MG63 (cell line): Measurements from ENCODE around the gene GNE. TPM values are rescaled to one million over a fixed set of nuclear protein-coding genes. Genes with fewer than 3 reads are reported as not detected.
"Not testable (repeated sequence)": the region's sequence is repeated elsewhere in the genome, so short reads cannot be mapped to it uniquely, and the experiment has no call there.

Experiments
- DNase-seq: peaks from one replicate; pipeline ENCODE4 v3.0.0-alpha.2; 2020
- H3K27me3 ChIP-seq: fragments of 250-450 bp; sonication (Bioruptor Pico); 2 replicates; pipeline ENCODE4 v1.5.1; 2020; ENCODE audit warnings: mild to moderate bottlenecking, moderate library complexity
- H3K36me3 ChIP-seq: fragments of 250-450 bp; sonication (Bioruptor Pico); 2 replicates; pipeline ENCODE4 v1.5.1; 2020; ENCODE audit warnings: mild to moderate bottlenecking, moderate library complexity
- H3K4me3 ChIP-seq: fragments of 250-450 bp; sonication (Bioruptor Pico); 2 replicates; pipeline ENCODE4 v1.5.1; 2020; ENCODE audit warnings: mild to moderate bottlenecking, moderate library complexity
- H3K9me3 ChIP-seq: fragments of 250-450 bp; sonication (Bioruptor Pico); 2 replicates; pipeline ENCODE4 v1.5.1; 2020; ENCODE audit warnings: mild to moderate bottlenecking, moderate library complexity
- total RNA-seq: library from RNA; depleted of rRNA; stranded (reverse); fragments of >200 nt; shearing (Covaris generic); gene quantifications from 2 replicates; pipeline ENCODE4 v1.2.3, GENCODE V29; 2014; ENCODE audit warnings: low replicate concordance; rRNA removed

GNE gene, protein sequence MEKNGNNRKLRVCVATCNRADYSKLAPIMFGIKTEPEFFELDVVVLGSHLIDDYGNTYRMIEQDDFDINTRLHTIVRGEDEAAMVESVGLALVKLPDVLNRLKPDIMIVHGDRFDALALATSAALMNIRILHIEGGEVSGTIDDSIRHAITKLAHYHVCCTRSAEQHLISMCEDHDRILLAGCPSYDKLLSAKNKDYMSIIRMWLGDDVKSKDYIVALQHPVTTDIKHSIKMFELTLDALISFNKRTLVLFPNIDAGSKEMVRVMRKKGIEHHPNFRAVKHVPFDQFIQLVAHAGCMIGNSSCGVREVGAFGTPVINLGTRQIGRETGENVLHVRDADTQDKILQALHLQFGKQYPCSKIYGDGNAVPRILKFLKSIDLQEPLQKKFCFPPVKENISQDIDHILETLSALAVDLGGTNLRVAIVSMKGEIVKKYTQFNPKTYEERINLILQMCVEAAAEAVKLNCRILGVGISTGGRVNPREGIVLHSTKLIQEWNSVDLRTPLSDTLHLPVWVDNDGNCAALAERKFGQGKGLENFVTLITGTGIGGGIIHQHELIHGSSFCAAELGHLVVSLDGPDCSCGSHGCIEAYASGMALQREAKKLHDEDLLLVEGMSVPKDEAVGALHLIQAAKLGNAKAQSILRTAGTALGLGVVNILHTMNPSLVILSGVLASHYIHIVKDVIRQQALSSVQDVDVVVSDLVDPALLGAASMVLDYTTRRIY
- total RNA-seq = 27.0 and 34.0 TPM in 2 replicates

DNA sequence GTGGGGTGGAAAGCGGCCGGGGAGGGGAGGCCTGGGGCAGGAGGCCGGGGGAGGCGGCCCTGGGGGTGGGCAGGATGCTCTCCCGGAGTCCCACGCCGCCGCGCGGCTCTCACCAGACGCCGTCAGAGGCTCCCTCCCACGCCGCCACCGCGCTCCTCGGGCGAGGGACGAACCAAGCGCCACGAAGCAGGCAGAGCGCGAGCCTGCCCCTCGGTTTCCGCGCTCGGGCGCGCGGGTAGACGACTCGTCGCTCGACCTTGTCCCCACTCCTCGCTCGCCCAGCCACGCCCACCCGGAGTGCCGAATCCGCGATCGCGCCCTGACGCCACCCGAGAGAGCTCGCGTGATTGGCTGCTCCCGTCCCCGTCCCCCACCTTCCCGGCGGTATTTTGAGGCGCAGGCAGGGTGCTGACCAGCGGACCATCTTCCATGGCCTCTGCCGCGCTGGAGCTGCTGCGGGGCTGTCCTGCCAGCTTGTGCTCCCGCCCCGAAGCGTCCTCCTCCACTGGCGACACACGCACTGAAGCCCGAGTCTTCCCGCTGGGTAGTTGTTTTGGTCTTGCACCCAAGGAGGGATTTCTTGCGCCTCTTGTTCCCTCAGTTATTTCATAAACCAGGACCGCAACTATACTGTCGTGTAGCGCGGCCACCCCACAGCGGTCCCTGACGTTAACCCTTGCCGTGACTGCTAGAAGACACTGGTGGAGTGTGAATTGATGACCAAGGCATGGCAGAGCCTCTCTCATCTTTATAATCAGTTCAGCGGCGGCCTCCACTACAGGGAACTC is at the start of gene GNE:
Gene GNE (minus strand): TSS at position 241 of the 788 bp plus-strand sequence. CDS start 9,093 bp downstream, outside the sequence.
- Histone ChIP-seq H3K4me3 (peak within 1 kb of the TSS; percentile 76), H3K9me3 (no peaks in the 10 kb centered on the region), H3K36me3 (peaks cover 30% of the 10 kb centered on the region), H3K27me3 (no peaks in the 10 kb centered on the region)
- DNase-seq = peak; percentile 100

DNA sequence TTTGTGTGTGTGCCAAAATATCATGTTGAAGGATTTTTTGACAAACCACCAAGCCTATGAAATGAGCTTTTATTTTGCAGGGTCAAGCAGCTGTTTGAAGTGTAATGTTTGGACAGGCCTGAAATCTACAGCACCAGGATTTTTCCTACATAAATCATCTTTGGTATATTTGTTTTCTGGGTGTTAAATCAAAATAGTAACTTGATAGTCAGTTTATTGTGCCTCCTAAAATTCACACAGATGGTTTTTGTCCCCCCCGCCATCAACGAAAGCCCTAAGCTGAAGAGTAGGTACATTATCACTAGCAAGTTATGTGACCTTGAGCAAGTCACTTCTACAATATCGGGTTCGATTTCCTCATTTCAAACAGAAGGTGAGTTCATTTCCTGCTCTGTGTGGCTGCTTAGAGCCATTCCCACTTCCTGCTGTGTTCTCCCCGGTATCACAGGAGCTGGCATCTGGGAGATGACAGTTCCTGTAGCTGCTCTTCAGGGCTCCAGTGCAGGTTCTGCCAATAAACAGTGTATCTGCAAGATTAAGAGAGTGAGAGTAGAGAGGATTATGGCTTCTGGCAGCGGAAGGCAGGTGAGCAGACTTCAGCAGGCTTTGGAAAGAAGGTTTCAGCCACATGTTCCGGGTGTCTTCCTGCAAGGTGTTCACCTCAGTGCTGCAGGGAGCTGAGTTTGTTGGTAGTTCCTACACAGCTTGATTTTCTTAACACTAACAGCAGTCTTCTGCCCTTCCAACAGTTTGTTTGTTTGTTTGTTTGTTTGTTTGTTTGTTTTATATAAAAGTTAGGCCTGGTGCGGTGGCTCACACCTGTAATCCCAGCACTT is 48.4 kb upstream of the GNE start:
- H3K9me3 ChIP-seq = no peaks in the 10 kb centered on the region
- DNase-seq = peak; percentile 37
- H3K4me3 ChIP-seq = no peak overlapping the region
- no peaks in the 10 kb centered on the region for H3K27me3 ChIP-seq
- no peaks in the 10 kb centered on the region for H3K36me3 ChIP-seq

DNA sequence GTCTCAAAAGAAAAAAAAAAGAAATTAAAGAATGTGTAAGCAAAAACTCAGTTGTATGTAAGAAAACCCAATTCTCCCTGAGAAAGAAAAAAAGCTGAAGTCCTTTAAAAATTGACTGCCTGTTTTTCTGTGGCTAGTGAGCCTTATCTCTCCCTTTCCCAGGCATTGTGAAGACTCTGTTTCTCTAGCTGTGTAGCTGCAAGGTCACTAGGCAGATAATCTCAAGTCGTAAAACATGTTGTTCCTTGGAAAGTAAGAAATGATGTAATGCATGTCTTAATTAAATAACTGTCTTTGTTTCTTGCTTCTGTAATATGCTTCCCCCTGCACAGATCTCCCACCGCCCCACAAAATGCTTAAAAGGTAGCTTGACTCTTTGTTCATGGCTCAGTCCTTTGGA is 46.1 kb upstream of the GNE start:
- H3K36me3 ChIP-seq, DNase-seq: not testable (repeated sequence)

DNA sequence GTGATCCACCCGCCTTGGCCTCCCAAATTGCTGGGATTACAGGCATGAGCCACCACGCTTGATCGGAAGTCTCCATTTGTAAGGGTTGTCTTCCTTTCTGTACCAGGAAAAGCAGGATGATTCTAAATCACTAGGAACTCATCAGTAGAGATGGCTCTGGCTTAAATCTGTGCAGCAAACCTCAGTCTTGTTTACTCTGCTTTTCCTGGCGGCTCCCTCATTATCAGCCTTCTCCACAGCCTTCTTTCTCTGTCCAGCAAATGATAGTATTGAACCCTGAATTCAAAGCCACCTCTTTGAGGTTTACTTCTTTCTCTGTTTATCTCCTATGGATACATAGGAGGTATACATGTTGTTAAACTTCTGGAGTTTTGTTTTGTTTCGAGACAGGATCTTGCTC is 43.0 kb upstream of the GNE start:
- no peaks in the 10 kb centered on the region for H3K27me3 ChIP-seq
- H3K4me3 ChIP-seq = no peak overlapping the region
- H3K36me3 ChIP-seq = no peaks in the 10 kb centered on the region
- no peaks in the 10 kb centered on the region for H3K9me3 ChIP-seq
- no peak for DNase-seq

More for the DNA sequence above, 46.1 kb upstream of the GNE start:
- H3K4me3 ChIP-seq, H3K27me3 ChIP-seq, H3K9me3 ChIP-seq: not testable (repeated sequence)

DNA sequence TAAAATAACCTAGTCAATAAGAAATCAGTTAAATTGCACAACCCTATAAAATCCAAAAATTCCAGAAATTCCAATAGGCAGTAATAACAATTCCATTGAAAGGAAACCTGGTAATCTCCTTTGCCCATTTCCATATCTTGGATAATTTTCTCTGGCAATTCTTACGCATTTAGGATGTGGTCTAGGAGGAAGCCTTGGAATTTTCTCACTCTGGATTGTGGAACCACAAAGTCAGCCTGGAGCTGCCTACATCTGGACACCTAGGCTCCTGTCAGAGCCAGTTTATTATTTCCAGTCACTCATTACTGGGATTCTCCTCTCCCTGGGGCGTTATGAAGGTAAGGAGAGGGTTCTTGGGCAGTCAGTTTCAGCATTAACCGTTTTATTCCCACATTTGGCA is 40.3 kb upstream of the GNE start:
- no peak for DNase-seq
- Histone ChIP-seq H3K4me3 (no peak overlapping the region), H3K9me3 (no peaks in the 10 kb centered on the region), H3K36me3 (no peaks in the 10 kb centered on the region), H3K27me3 (no peaks in the 10 kb centered on the region)

GRCh38 chr9:36297798-36298197 is 39.5 kb upstream of the GNE start:
- Histone ChIP-seq H3K27me3 (no peaks in the 10 kb centered on the region), H3K36me3 (no peaks in the 10 kb centered on the region), H3K9me3 (no peaks in the 10 kb centered on the region), H3K4me3 (no peak overlapping the region)
- DNase-seq = no peak

DNA sequence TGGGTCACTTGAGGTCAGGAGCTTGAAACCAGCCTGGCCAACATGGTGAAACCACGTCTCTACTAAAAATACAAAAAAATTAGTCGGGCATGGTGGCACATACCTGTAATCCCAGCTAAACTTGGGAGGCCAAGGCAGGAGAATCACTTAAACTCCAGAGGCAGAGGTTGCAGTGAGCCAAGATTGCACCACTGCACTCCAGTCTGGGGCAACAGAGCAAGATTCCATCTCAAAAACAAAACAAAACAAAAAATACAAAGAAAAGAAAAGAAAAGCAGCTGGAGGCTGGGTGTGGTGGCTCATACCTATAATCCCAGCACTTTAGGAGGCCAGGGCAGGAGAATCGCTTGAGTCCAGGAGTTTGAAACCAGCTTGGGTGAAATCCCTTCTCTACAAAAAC is 36.7 kb upstream of the GNE start:
- not testable (repeated sequence) for H3K36me3 ChIP-seq, DNase-seq, H3K9me3 ChIP-seq, H3K27me3 ChIP-seq, H3K4me3 ChIP-seq

DNA sequence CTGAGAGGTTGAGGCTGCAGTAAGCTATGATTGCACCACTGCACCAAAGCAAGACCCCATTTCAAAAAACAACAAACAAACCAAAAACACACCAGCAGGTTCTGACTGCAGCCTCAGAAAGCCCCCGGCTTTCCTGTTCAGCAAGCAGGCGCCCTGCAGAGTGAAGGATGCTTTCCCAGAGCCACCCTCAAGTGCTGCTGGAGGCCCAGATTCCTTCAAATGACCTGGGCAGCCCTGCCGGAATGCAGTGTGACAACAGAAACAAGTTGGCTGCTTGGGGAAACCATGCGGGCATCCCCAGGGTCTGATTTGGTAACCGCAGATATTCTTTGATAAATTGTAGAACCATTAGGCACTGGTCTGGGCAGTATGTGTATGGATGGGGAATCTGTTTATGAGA is 35.7 kb upstream of the GNE start:
- Histone ChIP-seq H3K27me3 (no peaks in the 10 kb centered on the region), H3K36me3 (no peaks in the 10 kb centered on the region), H3K4me3 (no peak overlapping the region), H3K9me3 (no peaks in the 10 kb centered on the region)
- DNase-seq = no peak

DNA sequence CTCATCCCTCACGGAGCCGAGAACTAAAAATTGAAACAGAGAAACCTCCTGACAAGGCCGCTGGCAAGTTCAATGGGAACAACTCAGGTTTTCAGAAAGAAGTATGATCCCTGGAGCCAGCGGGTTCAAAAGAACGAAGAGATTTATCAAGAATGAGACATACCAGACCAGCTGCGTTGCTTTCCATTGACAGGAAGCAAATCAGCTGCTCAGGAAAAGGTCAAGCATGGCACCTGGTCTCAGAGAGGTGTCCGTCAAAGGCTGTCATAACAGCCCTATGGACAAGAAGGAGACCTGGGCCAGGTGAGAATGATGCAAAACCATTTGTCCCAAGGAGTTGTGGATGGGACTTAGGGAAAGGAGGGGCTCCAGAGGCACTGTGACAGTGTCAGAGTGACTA is 34.9 kb upstream of the GNE start:
- no peaks in the 10 kb centered on the region for H3K36me3 ChIP-seq
- H3K27me3 ChIP-seq = no peaks in the 10 kb centered on the region
- H3K9me3 ChIP-seq = no peaks in the 10 kb centered on the region
- DNase-seq = no peak
- no peak overlapping the region for H3K4me3 ChIP-seq

GRCh38 chr9:36292641-36293040 is 34.4 kb upstream of the GNE start:
- DNase-seq = no peak
- Histone ChIP-seq H3K4me3 (no peak overlapping the region), H3K36me3 (no peaks in the 10 kb centered on the region), H3K27me3 (no peaks in the 10 kb centered on the region), H3K9me3 (no peaks in the 10 kb centered on the region)

- Histone ChIP-seq H3K36me3 (no peaks in the 10 kb centered on the region), H3K27me3 (no peaks in the 10 kb centered on the region), H3K9me3 (no peaks in the 10 kb centered on the region), H3K4me3 (no peak overlapping the region)
- DNase-seq = no peak
These were observed 32.7 kb upstream of the GNE start for GRCh38 chr9:36290996-36291395.

GRCh38 chr9:36289836-36290435 is 31.7 kb upstream of the GNE start:
- Histone ChIP-seq H3K4me3 (no peak overlapping the region), H3K27me3 (no peaks in the 10 kb centered on the region)

GRCh38 chr9:36288070-36288469 is 29.8 kb upstream of the GNE start:
- Histone ChIP-seq H3K36me3 (0 out of 2 replicates have a peak, but pooled peaks cover 5% of the 10 kb centered on the region), H3K9me3 (no peaks in the 10 kb centered on the region), H3K4me3 (no peak overlapping the region), H3K27me3 (no peaks in the 10 kb centered on the region)
- no peak for DNase-seq

More at GRCh38 chr9:36289836-36290435, 31.7 kb upstream of the GNE start:
- H3K36me3 ChIP-seq = no peaks in the 10 kb centered on the region
- no peaks in the 10 kb centered on the region for H3K9me3 ChIP-seq
- DNase-seq = no peak

DNA sequence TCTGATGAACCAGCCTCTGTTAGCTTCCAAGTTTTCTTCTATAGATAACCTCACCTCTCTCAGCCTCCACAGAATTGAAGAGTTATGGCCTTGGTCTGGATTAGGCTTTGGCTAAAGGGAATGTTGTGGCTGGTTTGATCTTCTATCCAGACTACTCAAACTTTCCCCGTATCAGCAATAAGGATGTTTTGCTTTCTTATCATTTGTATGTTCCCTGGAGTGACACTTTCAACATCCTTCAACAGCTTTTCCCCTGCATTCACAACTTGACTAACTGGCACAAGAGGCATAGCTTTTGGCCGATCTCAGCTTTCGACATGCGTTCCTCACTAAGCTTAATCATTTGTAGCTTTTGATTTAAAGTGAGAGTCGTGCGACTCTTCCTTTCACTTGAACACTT is 28.1 kb upstream of the GNE start:
- Histone ChIP-seq H3K27me3 (no peaks in the 10 kb centered on the region), H3K9me3 (no peaks in the 10 kb centered on the region), H3K36me3 (0 out of 2 replicates have a peak, but pooled peaks cover 5% of the 10 kb centered on the region), H3K4me3 (no peak overlapping the region)
- no peak for DNase-seq

DNA sequence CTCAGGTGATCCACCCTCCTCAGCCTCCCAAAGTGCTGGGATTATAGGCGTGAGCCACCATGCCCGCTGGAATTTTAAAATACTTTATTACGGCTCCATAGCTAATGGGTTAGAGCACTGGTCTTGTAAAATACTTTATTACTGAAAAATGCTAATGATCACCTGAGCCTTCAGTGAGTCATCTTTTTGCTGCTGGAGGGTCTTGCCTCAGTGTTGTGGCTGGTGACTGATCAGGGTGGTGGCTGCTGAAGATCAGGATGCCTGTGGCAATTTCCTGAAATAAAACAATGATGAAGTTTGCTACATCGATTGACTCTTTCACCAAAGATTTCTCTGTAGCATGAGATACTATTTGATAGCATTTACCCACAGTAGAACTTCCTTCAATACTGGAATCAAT is 26.0 kb upstream of the GNE start:
- Histone ChIP-seq H3K27me3 (no peaks in the 10 kb centered on the region), H3K9me3 (no peaks in the 10 kb centered on the region), H3K4me3 (no peak overlapping the region), H3K36me3 (0 out of 2 replicates have a peak, but pooled peaks cover 5% of the 10 kb centered on the region)
- DNase-seq = no peak

- H3K36me3 ChIP-seq = 0 out of 2 replicates have a peak, but pooled peaks cover 5% of the 10 kb centered on the region
- DNase-seq = no peak
- H3K9me3 ChIP-seq = no peaks in the 10 kb centered on the region
- H3K27me3 ChIP-seq = no peaks in the 10 kb centered on the region
- H3K4me3 ChIP-seq = no peak overlapping the region
These were observed 24.0 kb upstream of the GNE start for GRCh38 chr9:36282275-36282674.
